SIG-M5 treated with dmso at 0.1 percent for 504 hours (cell line): ENCODE results near the gene QRFPR.
"Not testable (repeated sequence)": the region's sequence is repeated elsewhere in the genome, so short reads cannot be mapped to it uniquely, and the experiment has no call there.

Experiments used
- DNase-seq: peaks from one replicate; lab custom pipeline; 2025; ENCODE audit not compliant: unreplicated experiment; lab: John Stamatoyannopoulos, UW

Gene QRFPR

GRCh38 chr4:121380776-121381462 is at the start of gene QRFPR:
QRFPR (minus strand) TSS chr4:121381018; CDS start chr4:121380647, 371 bp downstream.
- no peak for DNase-seq

- no peak for DNase-seq
These were observed 47.9 kb upstream of the QRFPR start for GRCh38 chr4:121428721-121429120.

GRCh38 chr4:121421594-121421993 is 40.8 kb upstream of the QRFPR start:
- DNase-seq, result no peak

- DNase-seq, result no peak
These were observed 30.4 kb upstream of the QRFPR start for GRCh38 chr4:121411151-121411744.

GRCh38 chr4:121408567-121408966 is 27.7 kb upstream of the QRFPR start:
- not testable (repeated sequence) for DNase-seq

- DNase-seq, result no peak
These were observed 19.8 kb upstream of the QRFPR start for GRCh38 chr4:121400632-121401031.

GRCh38 chr4:121397941-121398601 is 17.3 kb upstream of the QRFPR start:
- DNase-seq, result no peak

- DNase-seq, result no peak
These were observed 16.6 kb upstream of the QRFPR start for GRCh38 chr4:121397434-121397833.

- no peak for DNase-seq
These were observed 11.7 kb upstream of the QRFPR start for GRCh38 chr4:121392426-121393086.

GRCh38 chr4:121390335-121390734 is 9.5 kb upstream of the QRFPR start:
- no peak for DNase-seq

GRCh38 chr4:121379276-121379675 is 1.5 kb downstream of the QRFPR start:
- no peak for DNase-seq

GRCh38 chr4:121377076-121377475 is 3.7 kb downstream of the QRFPR start:
- no peak for DNase-seq

- no peak for DNase-seq
These were observed 4.3 kb downstream of the QRFPR start for GRCh38 chr4:121376556-121376955.

GRCh38 chr4:121376097-121376496 is 4.7 kb downstream of the QRFPR start:
- no peak for DNase-seq

- no peak for DNase-seq
These were observed 5.6 kb downstream of the QRFPR start for GRCh38 chr4:121375262-121375661.

- no peak for DNase-seq
These were observed 7.0 kb downstream of the QRFPR start for GRCh38 chr4:121373841-121374240.

- peak; percentile 29 for DNase-seq
These were observed 10.0 kb downstream of the QRFPR start for GRCh38 chr4:121370729-121371325.

GRCh38 chr4:121360495-121360894 is 20.3 kb downstream of the QRFPR start:
- no peak for DNase-seq

- DNase-seq, result peak; percentile 51
These were observed 22.3 kb downstream of the QRFPR start for GRCh38 chr4:121358473-121358872.

- no peak for DNase-seq
These were observed 27.6 kb downstream of the QRFPR start for GRCh38 chr4:121353213-121353612.

- DNase-seq, result no peak
These were observed 36.7 kb downstream of the QRFPR start for GRCh38 chr4:121344098-121344497.
